ENCODE results near the gene FANCC.

The FANCC gene

DNA sequence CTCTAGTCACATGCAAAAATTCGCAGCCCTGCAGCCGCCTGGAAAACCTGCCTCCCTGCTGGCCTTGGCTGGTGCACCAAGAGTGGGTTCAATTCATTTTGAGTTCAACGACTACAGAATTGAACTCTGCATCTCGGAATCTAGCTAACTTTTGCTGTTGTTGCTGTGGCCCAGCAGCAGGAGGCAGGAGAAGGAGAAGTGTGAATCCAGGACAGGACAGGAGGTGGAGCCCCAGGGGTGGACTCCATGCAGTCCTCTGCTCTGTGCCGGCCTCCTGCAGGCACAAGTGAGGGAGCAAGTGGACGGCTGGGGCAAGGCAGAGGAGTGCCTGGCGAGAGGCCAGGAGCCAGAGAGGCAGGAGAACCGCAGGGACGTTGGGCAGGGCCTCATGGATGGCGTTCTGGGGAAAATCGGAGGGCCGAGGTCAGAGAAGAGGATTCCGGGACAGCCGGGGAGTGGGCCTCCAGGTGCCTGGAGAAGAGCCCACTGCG lies 214.2 kb downstream of the FANCC start:
- Histone ChIP-seq H3K27me3 (ENCODE audit: low read depth, low read length) (no peaks in the 10 kb centered on the region), H3K4me1 (ENCODE audit: control insufficient read depth in 1 of 2, insufficient read depth in 2 of 2, low read length in 2 of 2) (peaks cover 6 to 52% of the 10 kb centered on the region in 2 donors), H3K27ac (ENCODE audit: low read length) (no peak overlapping the region), H3K4me3 (ENCODE audit: low read depth in 1 of 2, low read length in 2 of 2) (no peak overlapping the region), H3K9me3 (ENCODE audit: control insufficient read depth in 1 of 2, low read length in 2 of 2) (no peaks in the 10 kb centered on the region), H3K36me3 (ENCODE audit: control insufficient read depth in 1 of 2, insufficient read depth in 2 of 2, low read length in 2 of 2) (peaks cover 5 to 11% of the 10 kb centered on the region in 2 donors)

DNA sequence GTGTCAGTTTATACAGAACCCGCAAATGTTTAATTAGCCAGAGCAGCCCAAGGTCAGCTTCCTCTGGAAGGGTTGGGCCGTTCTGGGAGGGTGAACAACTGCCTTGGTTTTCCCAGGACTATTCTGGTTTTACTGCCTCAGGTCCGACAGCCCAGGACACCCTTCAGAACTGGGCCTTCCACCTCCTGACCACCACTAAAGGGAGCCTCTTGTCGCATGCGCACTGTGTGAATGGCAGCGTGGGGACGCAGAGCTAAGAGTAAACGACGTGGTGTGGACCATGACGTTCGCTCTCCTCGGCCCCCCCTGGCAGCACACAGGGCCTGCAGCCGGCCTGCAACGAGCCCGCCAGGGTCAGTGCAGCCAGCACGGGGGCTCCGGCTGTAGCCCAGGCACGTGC lies 214.9 kb downstream of the FANCC start:
- no peak overlapping the region for H3K27ac ChIP-seq (ENCODE audit: low read length)
- H3K9me3 ChIP-seq (ENCODE audit: control insufficient read depth in 1 of 2, low read length in 2 of 2), result no peaks in the 10 kb centered on the region
- no peak overlapping the region for H3K4me3 ChIP-seq (ENCODE audit: low read depth in 1 of 2, low read length in 2 of 2)
- peaks cover 5 to 14% of the 10 kb centered on the region in 2 donors for H3K36me3 ChIP-seq (ENCODE audit: control insufficient read depth in 1 of 2, insufficient read depth in 2 of 2, low read length in 2 of 2)
- peaks cover 6 to 52% of the 10 kb centered on the region in 2 donors for H3K4me1 ChIP-seq (ENCODE audit: control insufficient read depth in 1 of 2, insufficient read depth in 2 of 2, low read length in 2 of 2)
- H3K27me3 ChIP-seq (ENCODE audit: low read depth, low read length), result no peaks in the 10 kb centered on the region

DNA sequence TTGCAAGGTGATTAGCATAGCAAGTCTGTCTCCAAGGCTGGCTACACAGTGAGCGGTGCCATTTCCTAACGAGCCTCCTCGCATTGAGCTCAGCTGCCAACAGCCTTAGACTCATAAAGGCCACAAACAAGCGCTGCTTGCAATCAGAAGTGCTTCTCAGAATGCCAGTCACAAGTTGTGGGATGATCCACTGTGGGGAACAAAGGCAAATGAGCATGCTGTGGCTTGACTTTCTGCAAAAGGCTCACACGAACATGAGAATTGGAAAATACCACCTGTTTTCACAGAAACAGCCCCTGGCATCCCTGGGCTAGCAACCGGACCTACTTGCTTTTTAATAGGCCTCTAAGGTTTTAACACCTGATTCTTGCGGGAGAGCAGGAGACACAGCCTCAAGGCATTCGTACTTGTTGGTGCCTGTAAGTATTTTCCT lies 215.5 kb downstream of the FANCC start:
- Histone ChIP-seq H3K36me3 (ENCODE audit: control insufficient read depth in 1 of 2, insufficient read depth in 2 of 2, low read length in 2 of 2) (peaks cover 5 to 18% of the 10 kb centered on the region in 2 donors), H3K4me3 (ENCODE audit: low read depth in 1 of 2, low read length in 2 of 2) (no peak overlapping the region), H3K9me3 (ENCODE audit: control insufficient read depth in 1 of 2, low read length in 2 of 2) (no peaks in the 10 kb centered on the region), H3K27ac (ENCODE audit: low read length) (no peak overlapping the region), H3K4me1 (ENCODE audit: control insufficient read depth in 1 of 2, insufficient read depth in 2 of 2, low read length in 2 of 2) (peaks cover 6 to 49% of the 10 kb centered on the region in 2 donors), H3K27me3 (ENCODE audit: low read depth, low read length) (no peaks in the 10 kb centered on the region)

DNA sequence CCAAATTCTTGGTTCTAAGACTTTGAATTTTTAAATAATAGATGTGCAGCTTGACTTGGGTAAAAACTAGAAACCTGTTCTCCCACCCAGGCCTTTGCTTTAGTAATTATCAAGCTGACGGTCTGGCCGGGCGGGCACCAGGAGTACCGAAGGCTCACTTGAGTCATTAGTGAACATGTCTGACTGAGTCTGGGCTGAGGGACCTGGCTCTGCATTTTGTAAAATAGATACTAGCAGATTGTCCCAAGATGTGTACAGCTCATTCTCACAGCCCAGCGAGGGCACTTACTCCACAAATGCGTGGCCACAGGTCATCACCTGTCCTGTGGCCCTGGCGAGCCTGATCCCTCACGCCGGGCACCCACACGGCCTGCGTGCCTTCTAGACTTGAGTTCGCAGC lies 216.2 kb downstream of the FANCC start:
- H3K9me3 ChIP-seq (ENCODE audit: control insufficient read depth in 1 of 2, low read length in 2 of 2), result no peaks in the 10 kb centered on the region
- peaks cover 0 to 15% of the 10 kb centered on the region in 2 donors for H3K36me3 ChIP-seq (ENCODE audit: control insufficient read depth in 1 of 2, insufficient read depth in 2 of 2, low read length in 2 of 2)
- H3K27me3 ChIP-seq (ENCODE audit: low read depth, low read length), result no peaks in the 10 kb centered on the region
- no peak overlapping the region for H3K4me3 ChIP-seq (ENCODE audit: low read depth in 1 of 2, low read length in 2 of 2)
- no peak overlapping the region for H3K27ac ChIP-seq (ENCODE audit: low read length)
- peaks cover 6 to 42% of the 10 kb centered on the region in 2 donors for H3K4me1 ChIP-seq (ENCODE audit: control insufficient read depth in 1 of 2, insufficient read depth in 2 of 2, low read length in 2 of 2)

DNA sequence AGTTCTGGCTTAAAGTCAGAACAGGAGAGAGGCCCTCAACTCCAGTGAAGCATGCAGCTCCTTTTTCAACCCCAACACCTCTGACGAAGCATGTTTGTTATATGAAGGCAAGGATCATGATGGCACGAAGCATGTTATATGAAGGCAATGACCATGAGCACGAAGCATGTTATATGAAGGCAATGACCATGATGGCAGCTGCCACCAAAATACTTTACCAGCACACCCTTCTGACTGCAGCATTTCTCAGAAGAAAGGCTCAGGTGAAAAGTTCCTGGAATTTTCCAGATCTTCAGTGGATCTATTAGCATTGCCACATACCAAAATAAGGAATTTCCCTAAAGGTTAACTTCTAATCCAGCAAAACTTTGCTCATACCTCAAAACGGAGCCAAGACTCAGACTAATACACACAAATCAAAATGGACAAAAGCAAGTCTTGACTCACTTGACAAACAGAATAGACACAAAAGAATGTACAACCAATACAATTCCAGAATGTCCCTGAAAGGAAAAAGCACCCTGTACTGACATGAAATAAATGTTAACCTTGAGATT lies 217.4 kb downstream of the FANCC start:
- no peak overlapping the region for H3K4me3 ChIP-seq (ENCODE audit: low read depth in 1 of 2, low read length in 2 of 2)
- no peak overlapping the region for H3K27ac ChIP-seq (ENCODE audit: low read length)
- H3K9me3 ChIP-seq (ENCODE audit: control insufficient read depth in 1 of 2, low read length in 2 of 2), result no peaks in the 10 kb centered on the region
- peaks cover 6 to 43% of the 10 kb centered on the region in 2 donors for H3K4me1 ChIP-seq (ENCODE audit: control insufficient read depth in 1 of 2, insufficient read depth in 2 of 2, low read length in 2 of 2)
- peaks cover 0 to 15% of the 10 kb centered on the region in 2 donors for H3K36me3 ChIP-seq (ENCODE audit: control insufficient read depth in 1 of 2, insufficient read depth in 2 of 2, low read length in 2 of 2)
- no peaks in the 10 kb centered on the region for H3K27me3 ChIP-seq (ENCODE audit: low read depth, low read length)

DNA sequence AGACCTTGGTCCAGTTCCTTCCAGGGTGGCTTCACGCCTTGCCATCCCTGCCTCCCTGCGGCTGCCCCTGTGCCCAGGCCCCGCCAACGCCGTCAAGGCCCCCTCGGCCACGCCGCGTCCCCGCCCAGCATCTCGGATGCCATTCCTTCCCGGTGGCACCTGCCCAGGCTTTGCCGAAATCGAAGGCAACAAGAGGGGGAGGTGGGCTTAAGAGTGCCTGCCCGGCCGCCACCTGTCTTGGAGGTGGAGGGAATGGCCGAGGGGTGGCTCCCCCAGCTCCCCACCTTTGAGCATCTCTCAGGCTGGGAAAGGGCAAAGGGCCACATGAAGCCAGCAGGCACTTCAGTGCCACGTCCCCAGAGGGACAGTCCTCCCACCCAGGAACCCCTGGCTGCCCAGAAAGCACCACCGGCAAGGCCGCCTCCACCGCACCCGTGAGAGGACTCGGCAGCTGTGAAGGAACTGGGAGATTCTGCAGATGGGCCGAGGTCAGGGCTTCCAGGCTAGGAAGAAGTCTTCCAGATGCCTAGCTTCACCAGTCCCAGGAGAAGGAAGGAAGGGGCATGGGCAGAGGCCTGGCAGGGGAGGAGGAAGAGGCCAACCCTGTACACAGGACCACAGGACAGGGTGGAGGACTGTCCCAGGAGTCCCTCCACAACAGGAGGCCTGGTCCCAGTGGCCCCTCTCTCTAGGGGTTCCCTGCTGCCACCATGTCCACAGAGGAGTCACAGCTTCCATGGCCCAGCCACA lies 218.0 kb downstream of the FANCC start:
- no peak overlapping the region for H3K27ac ChIP-seq (ENCODE audit: low read length)
- no peaks in the 10 kb centered on the region for H3K27me3 ChIP-seq (ENCODE audit: low read depth, low read length)
- no peaks in the 10 kb centered on the region for H3K9me3 ChIP-seq (ENCODE audit: control insufficient read depth in 1 of 2, low read length in 2 of 2)
- peaks cover 0 to 15% of the 10 kb centered on the region in 2 donors for H3K36me3 ChIP-seq (ENCODE audit: control insufficient read depth in 1 of 2, insufficient read depth in 2 of 2, low read length in 2 of 2)
- peaks cover 6 to 49% of the 10 kb centered on the region in 2 donors for H3K4me1 ChIP-seq (ENCODE audit: control insufficient read depth in 1 of 2, insufficient read depth in 2 of 2, low read length in 2 of 2)
- no peak overlapping the region for H3K4me3 ChIP-seq (ENCODE audit: low read depth in 1 of 2, low read length in 2 of 2)

DNA sequence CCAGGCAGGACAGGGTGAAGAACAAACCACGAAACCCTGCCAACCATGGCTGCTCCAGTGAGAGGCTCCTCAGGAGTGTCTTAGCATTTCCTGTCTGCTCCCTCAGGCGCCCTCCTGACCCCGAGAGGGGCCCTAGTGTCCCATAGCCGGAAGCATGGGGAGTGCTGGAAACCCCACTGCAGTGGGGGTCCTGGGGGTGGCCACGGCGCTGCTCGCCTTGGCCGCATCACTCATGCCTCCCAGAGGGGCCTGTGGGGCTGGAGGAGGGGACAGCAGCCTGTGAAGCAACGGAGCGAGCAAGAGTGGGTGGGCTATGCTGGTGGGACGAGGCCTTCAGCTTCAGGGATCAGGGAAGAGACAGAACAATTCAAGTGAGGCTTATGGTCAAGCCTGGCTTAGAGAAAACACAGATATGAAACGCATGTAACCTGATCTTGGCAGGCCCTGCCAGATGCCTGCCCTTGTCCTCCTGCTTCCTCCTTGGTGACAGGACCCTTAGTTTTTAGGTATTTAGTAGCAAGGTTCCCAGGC lies 219.1 kb downstream of the FANCC start:
- Histone ChIP-seq H3K27ac (ENCODE audit: low read length) (no peak overlapping the region), H3K27me3 (ENCODE audit: low read depth, low read length) (no peaks in the 10 kb centered on the region), H3K9me3 (ENCODE audit: control insufficient read depth in 1 of 2, low read length in 2 of 2) (no peaks in the 10 kb centered on the region), H3K4me3 (ENCODE audit: low read depth in 1 of 2, low read length in 2 of 2) (no peak overlapping the region), H3K36me3 (ENCODE audit: control insufficient read depth in 1 of 2, insufficient read depth in 2 of 2, low read length in 2 of 2) (peaks cover 0 to 15% of the 10 kb centered on the region in 2 donors), H3K4me1 (ENCODE audit: control insufficient read depth in 1 of 2, insufficient read depth in 2 of 2, low read length in 2 of 2) (peaks cover 6 to 47% of the 10 kb centered on the region in 2 donors)

DNA sequence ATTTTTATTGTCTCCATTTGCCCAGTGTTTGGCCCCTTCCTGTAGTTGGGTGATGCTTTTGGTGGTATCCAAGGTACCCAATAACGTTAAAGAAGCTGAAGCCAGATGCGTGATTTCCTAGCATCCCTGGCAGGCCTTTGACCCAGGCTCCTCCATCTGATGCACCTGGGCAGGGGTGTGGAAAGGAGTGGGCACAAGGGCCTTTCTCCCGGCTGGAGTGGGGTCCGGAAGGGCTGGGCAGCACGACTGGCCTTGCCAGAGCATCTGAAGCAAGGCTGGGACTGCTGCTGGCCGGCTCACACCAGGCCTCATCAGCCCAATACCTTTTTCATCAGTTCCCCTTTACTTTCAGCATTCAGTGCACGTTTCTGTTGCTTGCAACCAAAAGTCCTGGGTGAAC lies 220.2 kb downstream of the FANCC start:
- H3K9me3 ChIP-seq (ENCODE audit: control insufficient read depth in 1 of 2, low read length in 2 of 2), result no peaks in the 10 kb centered on the region
- H3K27ac ChIP-seq (ENCODE audit: low read length), result no peak overlapping the region
- no peaks in the 10 kb centered on the region for H3K27me3 ChIP-seq (ENCODE audit: low read depth, low read length)
- no peak overlapping the region for H3K4me3 ChIP-seq (ENCODE audit: low read depth in 1 of 2, low read length in 2 of 2)
- peaks cover 3 to 44% of the 10 kb centered on the region in 2 donors for H3K4me1 ChIP-seq (ENCODE audit: control insufficient read depth in 1 of 2, insufficient read depth in 2 of 2, low read length in 2 of 2)
- H3K36me3 ChIP-seq (ENCODE audit: control insufficient read depth in 1 of 2, insufficient read depth in 2 of 2, low read length in 2 of 2), result peaks cover 0 to 15% of the 10 kb centered on the region in 2 donors

DNA sequence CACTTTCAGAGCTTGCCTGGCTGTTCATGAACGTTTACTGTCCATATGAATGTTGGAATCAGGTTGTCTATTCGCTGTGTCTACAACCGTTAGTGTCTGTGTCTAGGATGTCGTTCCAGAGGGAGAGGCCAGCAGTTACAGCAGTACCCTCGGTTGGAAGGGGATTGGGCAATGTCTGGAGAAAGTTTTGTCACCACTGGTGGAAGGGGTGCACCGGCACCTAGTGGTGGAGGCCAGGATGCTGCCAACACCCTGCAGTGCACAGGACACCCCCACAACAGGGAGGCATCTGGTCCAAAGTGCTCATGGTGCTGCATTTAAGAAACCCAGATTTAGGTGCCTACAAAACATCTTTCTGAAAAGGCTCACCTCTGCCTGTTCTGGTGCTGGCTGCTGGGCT lies 220.7 kb downstream of the FANCC start:
- Histone ChIP-seq H3K36me3 (ENCODE audit: control insufficient read depth in 1 of 2, insufficient read depth in 2 of 2, low read length in 2 of 2) (peaks cover 0 to 18% of the 10 kb centered on the region in 2 donors), H3K9me3 (ENCODE audit: control insufficient read depth in 1 of 2, low read length in 2 of 2) (no peaks in the 10 kb centered on the region), H3K27me3 (ENCODE audit: low read depth, low read length) (no peaks in the 10 kb centered on the region), H3K27ac (ENCODE audit: low read length) (no peak overlapping the region), H3K4me1 (ENCODE audit: control insufficient read depth in 1 of 2, insufficient read depth in 2 of 2, low read length in 2 of 2) (peaks cover 0 to 44% of the 10 kb centered on the region in 2 donors), H3K4me3 (ENCODE audit: low read depth in 1 of 2, low read length in 2 of 2) (no peak overlapping the region)

DNA sequence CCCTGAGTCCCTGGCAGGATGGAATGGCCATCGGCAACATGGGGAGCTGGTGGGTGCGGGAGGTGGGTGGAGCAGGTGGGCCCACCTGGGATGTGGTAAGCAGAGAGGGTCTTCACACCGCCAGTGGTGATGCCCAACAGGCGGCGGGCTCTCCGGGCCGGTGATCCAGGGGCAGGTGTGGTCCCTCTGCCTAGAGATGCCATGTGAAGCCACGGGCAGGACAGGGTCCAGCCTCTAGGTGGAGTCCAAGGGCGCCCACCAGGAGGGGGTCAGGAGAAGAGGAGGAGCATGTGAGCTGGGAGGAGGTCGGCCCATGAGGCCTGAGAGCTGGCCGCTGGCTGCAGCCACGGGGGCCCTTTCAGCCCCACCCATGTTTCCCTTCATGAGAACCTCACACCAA lies 221.1 kb downstream of the FANCC start:
- Histone ChIP-seq H3K27me3 (ENCODE audit: low read depth, low read length) (no peaks in the 10 kb centered on the region), H3K36me3 (ENCODE audit: control insufficient read depth in 1 of 2, insufficient read depth in 2 of 2, low read length in 2 of 2) (peaks cover 0 to 20% of the 10 kb centered on the region in 2 donors), H3K27ac (ENCODE audit: low read length) (no peak overlapping the region), H3K4me3 (ENCODE audit: low read depth in 1 of 2, low read length in 2 of 2) (no peak overlapping the region), H3K4me1 (ENCODE audit: control insufficient read depth in 1 of 2, insufficient read depth in 2 of 2, low read length in 2 of 2) (peaks cover 0 to 44% of the 10 kb centered on the region in 2 donors), H3K9me3 (ENCODE audit: control insufficient read depth in 1 of 2, low read length in 2 of 2) (no peaks in the 10 kb centered on the region)

DNA sequence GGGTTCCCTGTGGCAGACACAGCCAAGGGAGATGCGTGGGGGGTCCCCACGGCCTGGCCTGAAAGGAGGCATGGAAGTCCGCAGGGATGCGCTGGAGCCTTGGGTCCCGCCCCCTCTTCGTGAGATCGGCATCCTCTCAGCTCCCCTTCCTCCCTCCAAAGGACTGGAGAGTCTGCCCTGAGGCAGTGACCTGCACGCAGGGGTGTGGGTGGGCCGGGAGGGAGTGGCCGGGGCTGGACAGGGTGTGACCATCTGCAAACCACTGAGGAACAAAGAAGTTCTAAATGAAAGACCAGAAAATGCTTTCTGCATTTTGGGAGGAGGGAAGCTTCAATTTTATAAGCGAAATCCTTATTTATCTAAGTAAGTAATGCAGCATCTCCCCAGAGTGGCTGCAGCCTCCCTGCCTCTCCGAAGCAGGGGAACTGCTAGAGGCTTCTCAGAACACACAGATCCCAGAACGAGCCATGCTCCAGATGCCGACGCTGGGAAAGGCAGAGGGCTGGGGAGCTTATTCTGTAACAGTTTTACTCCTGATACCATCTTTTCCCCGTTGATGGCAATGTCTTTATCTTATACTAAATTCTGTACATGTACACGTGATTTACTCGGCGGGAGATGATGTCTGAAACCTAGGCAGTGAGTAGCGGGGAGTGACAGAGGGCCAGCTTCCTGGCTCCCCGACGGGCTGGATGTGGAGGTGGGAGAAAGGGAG lies 221.7 kb downstream of the FANCC start:
- Histone ChIP-seq H3K36me3 (ENCODE audit: control insufficient read depth in 1 of 2, insufficient read depth in 2 of 2, low read length in 2 of 2) (peaks cover 0 to 20% of the 10 kb centered on the region in 2 donors), H3K27me3 (ENCODE audit: low read depth, low read length) (no peaks in the 10 kb centered on the region), H3K9me3 (ENCODE audit: control insufficient read depth in 1 of 2, low read length in 2 of 2) (no peaks in the 10 kb centered on the region), H3K4me3 (ENCODE audit: low read depth in 1 of 2, low read length in 2 of 2) (no peak overlapping the region), H3K27ac (ENCODE audit: low read length) (no peak overlapping the region), H3K4me1 (ENCODE audit: control insufficient read depth in 1 of 2, insufficient read depth in 2 of 2, low read length in 2 of 2) (peaks cover 0 to 50% of the 10 kb centered on the region in 2 donors)
